ENCODE results near the gene ERI2. TPM values are rescaled to one million over a fixed set of nuclear protein-coding genes. Genes with fewer than 3 reads are reported as not detected.

Gene ERI2
- total RNA-seq, 1 donor from 2014 or later, result 4.5 TPM

DNA sequence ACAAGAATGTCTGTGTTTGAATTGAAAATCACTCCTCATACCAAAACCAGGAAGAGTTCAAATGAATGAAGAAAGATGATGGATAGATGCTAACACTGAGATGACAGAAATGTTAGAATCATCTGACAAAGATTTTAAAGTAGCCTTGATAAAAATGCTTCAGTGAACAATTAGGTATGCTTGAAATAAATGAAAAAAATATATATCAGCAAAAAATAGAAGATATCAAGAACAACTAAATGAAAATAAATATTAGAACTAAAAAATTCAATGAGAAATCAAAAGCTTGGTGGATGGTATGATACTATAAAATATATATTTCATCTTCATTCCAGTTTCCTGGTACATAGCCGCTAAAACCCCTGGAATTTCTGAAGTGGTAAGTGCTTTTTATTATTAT lies 51.0 kb downstream of the ERI2 start:
- intact Hi-C loops (cut with micrococcal nuclease), result no loop called here
- Mint-ChIP-seq H3K4me3 (no peak overlapping the region), H3K27ac (no peak overlapping the region), H3K4me1 (no peaks in the 10 kb centered on the region), H3K9me3 (no peaks in the 10 kb centered on the region), H3K27me3 (peaks cover 2% of the 10 kb centered on the region), H3K36me3 (ENCODE audit: low read depth) (peaks cover 1% of the 10 kb centered on the region)
- CTCF ChIA-PET, result no interaction called here
- POLR2A ChIA-PET, result no interaction called here
- TF ChIP-seq, protein P1, sequence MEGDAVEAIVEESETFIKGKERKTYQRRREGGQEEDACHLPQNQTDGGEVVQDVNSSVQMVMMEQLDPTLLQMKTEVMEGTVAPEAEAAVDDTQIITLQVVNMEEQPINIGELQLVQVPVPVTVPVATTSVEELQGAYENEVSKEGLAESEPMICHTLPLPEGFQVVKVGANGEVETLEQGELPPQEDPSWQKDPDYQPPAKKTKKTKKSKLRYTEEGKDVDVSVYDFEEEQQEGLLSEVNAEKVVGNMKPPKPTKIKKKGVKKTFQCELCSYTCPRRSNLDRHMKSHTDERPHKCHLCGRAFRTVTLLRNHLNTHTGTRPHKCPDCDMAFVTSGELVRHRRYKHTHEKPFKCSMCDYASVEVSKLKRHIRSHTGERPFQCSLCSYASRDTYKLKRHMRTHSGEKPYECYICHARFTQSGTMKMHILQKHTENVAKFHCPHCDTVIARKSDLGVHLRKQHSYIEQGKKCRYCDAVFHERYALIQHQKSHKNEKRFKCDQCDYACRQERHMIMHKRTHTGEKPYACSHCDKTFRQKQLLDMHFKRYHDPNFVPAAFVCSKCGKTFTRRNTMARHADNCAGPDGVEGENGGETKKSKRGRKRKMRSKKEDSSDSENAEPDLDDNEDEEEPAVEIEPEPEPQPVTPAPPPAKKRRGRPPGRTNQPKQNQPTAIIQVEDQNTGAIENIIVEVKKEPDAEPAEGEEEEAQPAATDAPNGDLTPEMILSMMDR (IDR thresholded peaks at IDR 0.05), result no peak
- ATAC-seq (ENCODE audit: low read depth), result no peak
- DNase-seq, result no peak

DNA sequence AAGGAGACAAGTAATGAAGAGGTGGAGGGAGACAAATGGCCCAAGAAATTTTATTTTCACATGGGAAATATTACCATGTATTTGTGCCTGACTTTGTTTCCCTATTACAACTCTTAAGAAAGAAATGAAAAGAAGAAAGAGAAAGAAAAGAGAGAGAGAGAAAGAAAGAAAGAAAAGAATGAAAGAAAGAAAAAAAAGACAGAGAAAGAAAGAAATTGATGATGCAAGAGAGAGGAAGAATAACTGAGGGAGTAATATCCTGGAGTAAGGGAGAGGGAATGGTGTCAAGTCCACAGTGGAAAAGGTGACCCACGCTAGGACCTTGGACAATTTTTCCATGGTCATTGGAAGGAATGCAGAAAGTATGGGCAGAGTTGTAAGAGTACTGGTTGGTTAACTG lies 52.5 kb downstream of the ERI2 start:
- CTCF ChIA-PET, result interaction anchor here (1.6 kb wide), 1 partner anchor 27 kb away, joined by 3 read pairs; no protein-coding TSS in a partner anchor
- intact Hi-C loops (cut with micrococcal nuclease), result no loop called here
- no peak for ATAC-seq (ENCODE audit: low read depth)

DNA sequence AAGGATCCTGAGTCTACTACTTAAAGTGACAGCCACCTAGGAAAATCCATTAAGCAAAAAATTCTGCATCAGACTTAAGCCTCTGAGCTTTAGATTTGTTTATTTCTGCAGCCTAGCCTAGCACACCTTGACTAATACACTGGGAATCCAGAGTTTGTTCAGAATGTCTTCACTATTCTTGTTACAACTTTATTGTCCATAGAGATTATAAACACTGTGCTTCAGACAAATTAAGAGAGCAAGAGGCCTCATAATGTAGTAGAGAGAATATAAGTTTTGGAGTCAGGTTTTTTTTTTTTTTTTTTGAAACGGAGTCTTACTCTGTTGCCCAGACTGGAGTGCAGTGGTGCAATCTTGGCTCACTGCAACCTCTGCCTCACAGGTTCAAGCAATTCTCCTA lies 55.7 kb downstream of the ERI2 start:
- Mint-ChIP-seq H3K36me3 (ENCODE audit: low read depth) (peaks cover 2% of the 10 kb centered on the region), H3K27ac (no peak overlapping the region), H3K27me3 (peaks cover 2% of the 10 kb centered on the region), H3K9me3 (peaks cover 15% of the 10 kb centered on the region), H3K4me3 (no peak overlapping the region), H3K4me1 (no peaks in the 10 kb centered on the region)
- ChIA-PET POLR2A (no interaction called here), CTCF (no interaction called here)
- TF ChIP-seq, protein P1 (IDR thresholded peaks at IDR 0.05), result no peak
- ATAC-seq (ENCODE audit: low read depth) (no peak), DNase-seq (no peak)
- intact Hi-C loops (cut with micrococcal nuclease), result no loop called here

More for the DNA sequence above, 52.5 kb downstream of the ERI2 start:
- POLR2A ChIA-PET, result no interaction called here
- H3K27ac Mint-ChIP-seq, result no peak overlapping the region
- H3K4me1 Mint-ChIP-seq, result no peaks in the 10 kb centered on the region
- H3K27me3 Mint-ChIP-seq, result peaks cover 2% of the 10 kb centered on the region
- H3K4me3 Mint-ChIP-seq, result no peak overlapping the region
- H3K9me3 Mint-ChIP-seq, result no peaks in the 10 kb centered on the region
- no peak for DNase-seq
- no peaks in the 10 kb centered on the region for H3K36me3 Mint-ChIP-seq (ENCODE audit: low read depth)
- TF ChIP-seq, protein P1 (IDR thresholded peaks at IDR 0.05), result peak; percentile 29

DNA sequence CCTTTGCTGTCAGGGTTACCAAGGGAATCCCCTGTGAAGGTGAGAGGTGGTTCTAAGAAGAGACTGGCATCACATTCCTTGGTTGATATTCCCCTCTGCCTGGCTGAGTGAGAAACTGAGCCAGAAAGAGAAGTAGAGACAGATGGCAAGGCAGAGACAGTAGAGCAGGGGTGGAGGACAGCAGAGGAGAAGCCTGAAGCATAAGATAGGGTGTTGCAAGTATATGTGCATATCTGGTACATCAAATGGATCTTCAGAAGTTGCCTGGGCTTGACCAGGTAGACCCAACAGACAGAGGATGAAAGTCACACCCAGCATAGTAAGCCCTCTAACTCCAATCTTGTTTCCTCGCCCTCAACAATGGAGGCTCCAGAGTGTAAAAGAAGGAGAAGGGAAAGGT lies 56.8 kb downstream of the ERI2 start:
- H3K27ac Mint-ChIP-seq, result no peak overlapping the region
- peaks cover 15% of the 10 kb centered on the region for H3K9me3 Mint-ChIP-seq
- TF ChIP-seq, protein P1 (IDR thresholded peaks at IDR 0.05), result no peak
- intact Hi-C loops (cut with micrococcal nuclease), result no loop called here
- ChIA-PET POLR2A (no interaction called here), CTCF (no interaction called here)
- H3K27me3 Mint-ChIP-seq, result peaks cover 2% of the 10 kb centered on the region
- H3K4me1 Mint-ChIP-seq, result no peaks in the 10 kb centered on the region
- peaks cover 2% of the 10 kb centered on the region for H3K36me3 Mint-ChIP-seq (ENCODE audit: low read depth)
- DNase-seq, result no peak
- no peak overlapping the region for H3K4me3 Mint-ChIP-seq
- ATAC-seq (ENCODE audit: low read depth), result no peak

DNA sequence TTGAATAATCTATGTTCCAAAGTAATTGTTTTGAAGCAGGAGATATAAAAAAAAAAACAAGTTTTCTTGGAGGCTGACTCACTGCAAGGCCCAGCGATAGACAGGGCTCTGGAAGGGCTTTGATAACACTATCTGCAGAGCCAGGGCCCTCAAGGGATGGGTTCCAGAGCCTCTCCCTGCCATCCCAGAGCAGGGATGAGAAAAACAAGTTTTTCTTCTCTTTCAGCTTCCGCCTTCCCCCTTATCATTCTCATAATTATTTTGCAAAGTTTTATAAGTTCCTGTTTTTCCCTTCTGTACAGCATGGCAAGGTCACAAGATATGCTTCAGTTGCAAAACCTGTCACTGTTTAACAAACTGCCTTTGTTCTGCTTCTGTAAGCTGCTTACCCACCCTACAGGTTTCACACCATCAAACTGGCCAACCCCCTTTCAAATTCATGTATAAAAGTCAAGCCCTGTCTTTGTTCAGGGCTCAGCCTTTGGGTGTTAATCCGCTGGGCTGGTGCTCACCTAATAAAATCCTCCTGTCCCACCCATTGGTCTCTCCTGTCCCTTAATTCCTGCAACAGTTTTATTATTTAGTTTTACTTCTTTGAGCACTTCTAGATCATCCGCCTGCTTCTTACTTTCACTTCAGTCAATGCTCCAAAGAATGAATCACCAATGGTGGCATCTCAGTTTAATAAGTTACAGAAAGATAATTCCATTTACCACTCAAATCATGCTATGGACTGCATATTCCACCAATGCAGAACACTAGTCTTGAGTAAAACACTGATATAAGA lies 59.0 kb downstream of the ERI2 start:
- no peak for DNase-seq
- ChIA-PET POLR2A (no interaction called here), CTCF (no interaction called here)
- H3K27ac Mint-ChIP-seq, result no peak overlapping the region
- ATAC-seq (ENCODE audit: low read depth), result no peak
- intact Hi-C loops (cut with micrococcal nuclease), result no loop called here
- TF ChIP-seq, protein P1 (IDR thresholded peaks at IDR 0.05), result no peak
- H3K36me3 Mint-ChIP-seq (ENCODE audit: low read depth), result peaks cover 2% of the 10 kb centered on the region
- peaks cover under 1% of the 10 kb centered on the region for H3K4me1 Mint-ChIP-seq
- no peak overlapping the region for H3K4me3 Mint-ChIP-seq
- H3K27me3 Mint-ChIP-seq, result peaks cover 2% of the 10 kb centered on the region
- peaks cover 15% of the 10 kb centered on the region for H3K9me3 Mint-ChIP-seq
